Inferior parietal cortex (tissue), 1 donor: ENCODE data around the gene RALGPS1.
A peak's percentile ranks its signal among the peaks of the same experiment; 100 is the strongest.

ENCODE experiments used
- DNase-seq: peaks from one replicate; pipeline ENCODE4 v3.0.0-alpha.2; 2016; ENCODE audit errors: extremely low spot score

Gene RALGPS1

GRCh38 chr9:127205952-127206351 lies 291.4 kb downstream of the RALGPS1 start:
- DNase-seq: no peak

- no peak for DNase-seq
These were observed 292.1 kb downstream of the RALGPS1 start for GRCh38 chr9:127206666-127207065.

GRCh38 chr9:127207734-127208410 lies 293.3 kb downstream of the RALGPS1 start:
- DNase-seq: no peak

- DNase-seq: no peak
These were observed 293.8 kb downstream of the RALGPS1 start for GRCh38 chr9:127208416-127208815.

- DNase-seq: no peak
These were observed 294.6 kb downstream of the RALGPS1 start for GRCh38 chr9:127209220-127209619.

- DNase-seq: no peak
These were observed 295.5 kb downstream of the RALGPS1 start for GRCh38 chr9:127209948-127210640.

GRCh38 chr9:127210851-127211730 lies 296.5 kb downstream of the RALGPS1 start:
- DNase-seq: no peak

- no peak for DNase-seq
These were observed 297.4 kb downstream of the RALGPS1 start for GRCh38 chr9:127211983-127212382.

- DNase-seq: no peak
These were observed 297.9 kb downstream of the RALGPS1 start for GRCh38 chr9:127212453-127212852.

GRCh38 chr9:127213859-127214258 lies 299.3 kb downstream of the RALGPS1 start:
- DNase-seq: no peak

- DNase-seq: peak; percentile 77
These were observed 300.1 kb downstream of the RALGPS1 start for GRCh38 chr9:127214421-127215267.

GRCh38 chr9:127215268-127216209 lies 301.0 kb downstream of the RALGPS1 start:
- no peak for DNase-seq

- no peak for DNase-seq
These were observed 301.8 kb downstream of the RALGPS1 start for GRCh38 chr9:127216210-127216887.

- DNase-seq: no peak
These were observed 302.3 kb downstream of the RALGPS1 start for GRCh38 chr9:127216888-127217217.

- DNase-seq: no peak
These were observed 304.2 kb downstream of the RALGPS1 start for GRCh38 chr9:127218818-127219217.

- no peak for DNase-seq
These were observed 304.9 kb downstream of the RALGPS1 start for GRCh38 chr9:127219520-127219919.

GRCh38 chr9:127221695-127222094 lies 307.1 kb downstream of the RALGPS1 start:
- no peak for DNase-seq

- DNase-seq: no peak
These were observed 308.0 kb downstream of the RALGPS1 start for GRCh38 chr9:127222388-127223095.

- DNase-seq: no peak
These were observed 308.7 kb downstream of the RALGPS1 start for GRCh38 chr9:127223266-127223665.
